SK-N-SH (cell line): ENCODE results near the gene COX5A.

Experiments used
- CTCF ChIP-seq: fragments of 200-600 bp; sonication (generic); IDR thresholded peaks from 2 replicates; pipeline ENCODE4 v1.6.1; 2017; ENCODE audit warnings: antibody characterized with exemption, mild to moderate bottlenecking, moderate library complexity
- FOSL2 ChIP-seq: IDR thresholded peaks from 2 replicates; pipeline ENCODE4 v1.4.0; 2012; ENCODE audit warnings: low read depth, mild to moderate bottlenecking, moderate library complexity, borderline replicate concordance
- NFIC ChIP-seq: IDR thresholded peaks from 2 replicates; pipeline ENCODE4 v1.4.0; 2012; ENCODE audit warnings: borderline replicate concordance
- POLR2AphosphoS5 ChIP-seq: IDR thresholded peaks from 2 replicates; pipeline ENCODE4 v1.6.1; 2012; ENCODE audit warnings: low read depth, low read length
- RAD21 ChIP-seq: IDR thresholded peaks from 2 replicates; pipeline ENCODE4 v1.6.1; 2012; ENCODE audit warnings: mild to moderate bottlenecking, low read length
- TAF1 ChIP-seq: IDR thresholded peaks from 2 replicates; pipeline ENCODE4 v1.6.1; 2012; ENCODE audit warnings: low read depth, mild to moderate bottlenecking, low read length, moderate library complexity, borderline replicate concordance
- YY1 ChIP-seq: IDR thresholded peaks from 2 replicates; pipeline ENCODE4 v1.4.0; 2012; ENCODE audit warnings: low read depth, mild to moderate bottlenecking
- TF ChIP-seq, protein P1 (sequence below): fragments of 150-350 bp; IDR thresholded peaks from 2 replicates; pipeline ENCODE4 v1.6.1; 2017; ENCODE audit warnings: antibody characterized with exemption, low read length, low read depth, borderline replicate concordance

- TF ChIP-seq YY1 (no peak), POLR2AphosphoS5 (no peak), CTCF (no peak), RAD21 (no peak), NFIC (no peak), TAF1 (no peak), FOSL2 (no peak)
- TF ChIP-seq, protein P1, sequence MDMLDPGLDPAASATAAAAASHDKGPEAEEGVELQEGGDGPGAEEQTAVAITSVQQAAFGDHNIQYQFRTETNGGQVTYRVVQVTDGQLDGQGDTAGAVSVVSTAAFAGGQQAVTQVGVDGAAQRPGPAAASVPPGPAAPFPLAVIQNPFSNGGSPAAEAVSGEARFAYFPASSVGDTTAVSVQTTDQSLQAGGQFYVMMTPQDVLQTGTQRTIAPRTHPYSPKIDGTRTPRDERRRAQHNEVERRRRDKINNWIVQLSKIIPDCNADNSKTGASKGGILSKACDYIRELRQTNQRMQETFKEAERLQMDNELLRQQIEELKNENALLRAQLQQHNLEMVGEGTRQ: no peak
These were observed 24.3 kb upstream of the COX5A start for GRCh38 chr15:74962219-74962618.
